ENCODE measurements around the gene GPC1.
"Not testable (repeated sequence)": the region's sequence is repeated elsewhere in the genome, so short reads cannot be mapped to it uniquely, and the experiment has no call there.

Gene GPC1, protein sequence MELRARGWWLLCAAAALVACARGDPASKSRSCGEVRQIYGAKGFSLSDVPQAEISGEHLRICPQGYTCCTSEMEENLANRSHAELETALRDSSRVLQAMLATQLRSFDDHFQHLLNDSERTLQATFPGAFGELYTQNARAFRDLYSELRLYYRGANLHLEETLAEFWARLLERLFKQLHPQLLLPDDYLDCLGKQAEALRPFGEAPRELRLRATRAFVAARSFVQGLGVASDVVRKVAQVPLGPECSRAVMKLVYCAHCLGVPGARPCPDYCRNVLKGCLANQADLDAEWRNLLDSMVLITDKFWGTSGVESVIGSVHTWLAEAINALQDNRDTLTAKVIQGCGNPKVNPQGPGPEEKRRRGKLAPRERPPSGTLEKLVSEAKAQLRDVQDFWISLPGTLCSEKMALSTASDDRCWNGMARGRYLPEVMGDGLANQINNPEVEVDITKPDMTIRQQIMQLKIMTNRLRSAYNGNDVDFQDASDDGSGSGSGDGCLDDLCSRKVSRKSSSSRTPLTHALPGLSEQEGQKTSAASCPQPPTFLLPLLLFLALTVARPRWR

DNA sequence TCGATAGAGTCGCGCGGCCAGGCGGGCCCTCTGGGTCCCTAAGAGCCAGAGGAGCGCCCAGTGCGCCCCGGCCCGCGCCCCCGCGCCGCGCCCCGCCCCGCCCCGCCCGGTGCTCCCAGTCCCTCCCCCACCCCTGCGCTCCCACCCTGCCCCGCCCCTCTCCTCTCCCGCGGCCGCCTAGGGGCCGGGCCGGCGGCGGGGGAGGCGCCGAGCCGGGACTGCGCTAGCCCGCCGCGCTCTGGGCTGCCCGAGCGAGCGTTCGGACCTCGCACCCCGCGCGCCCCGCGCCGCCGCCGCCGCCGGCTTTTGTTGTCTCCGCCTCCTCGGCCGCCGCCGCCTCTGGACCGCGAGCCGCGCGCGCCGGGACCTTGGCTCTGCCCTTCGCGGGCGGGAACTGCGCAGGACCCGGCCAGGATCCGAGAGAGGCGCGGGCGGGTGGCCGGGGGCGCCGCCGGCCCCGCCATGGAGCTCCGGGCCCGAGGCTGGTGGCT is at the start of gene GPC1:
Gene GPC1, plus strand, starts transcription at position 207 of the 491 bp plus-strand sequence. Its CDS starts 256 bp downstream, at position 463.
- DNase-seq: peak in 1 of 2 experiments; percentile 34

DNA sequence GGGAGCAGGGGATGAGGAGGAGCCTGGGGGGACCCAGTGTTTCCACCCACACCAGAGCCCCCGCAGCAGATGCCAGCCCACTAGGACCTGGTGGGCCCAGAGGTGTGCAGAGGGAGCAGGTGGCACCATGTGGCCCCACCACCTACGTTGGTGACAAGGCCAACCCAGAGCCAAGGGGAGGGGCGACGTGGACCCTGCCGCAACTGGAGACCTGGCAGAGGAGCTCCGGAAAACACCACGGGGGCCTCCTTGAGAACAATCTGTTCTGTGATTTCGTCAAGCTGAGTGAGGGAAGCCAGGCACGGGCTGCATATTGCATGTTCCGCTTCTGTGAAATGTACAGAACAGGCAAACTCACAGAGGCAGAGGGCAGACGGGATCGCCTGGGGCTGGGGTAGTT is 49.1 kb upstream of the GPC1 start:
- DNase-seq: no peak

DNA sequence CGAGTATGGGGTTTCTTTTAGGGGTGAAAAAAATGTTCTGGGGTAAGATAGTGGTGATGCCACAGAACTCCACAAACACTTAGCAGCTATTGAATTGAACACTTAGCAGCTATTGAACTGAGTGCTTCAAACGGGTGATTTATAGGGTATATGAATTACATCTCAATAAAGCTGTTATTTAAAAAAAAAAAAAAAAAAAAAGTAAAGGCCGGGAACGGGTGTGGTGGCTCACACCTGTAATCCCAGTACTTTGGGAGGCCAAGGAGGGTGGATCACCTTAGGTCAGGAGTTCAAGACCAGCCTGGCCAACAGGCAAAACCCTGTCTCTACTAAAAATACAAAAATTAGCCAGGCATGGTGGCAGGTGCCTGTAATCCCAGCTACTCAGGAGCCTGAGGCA is 48.7 kb upstream of the GPC1 start:
- DNase-seq: not testable (repeated sequence)

DNA sequence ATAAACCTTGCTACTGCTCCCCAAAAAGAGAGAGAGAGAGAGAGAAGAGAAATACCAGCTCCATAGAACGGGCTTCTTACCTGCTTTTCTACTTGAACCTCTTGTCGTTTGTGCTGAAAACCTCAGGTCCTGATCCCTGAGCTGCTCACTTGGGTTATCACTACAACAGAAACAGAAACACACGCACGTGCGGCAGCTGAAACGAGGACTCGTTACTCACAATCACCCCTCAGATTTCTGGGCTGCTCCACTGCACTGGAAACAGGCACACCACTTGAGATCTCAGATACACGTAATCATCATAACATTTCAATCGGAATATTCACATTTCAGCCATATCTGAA is 48.2 kb upstream of the GPC1 start:
- no peak for DNase-seq

DNA sequence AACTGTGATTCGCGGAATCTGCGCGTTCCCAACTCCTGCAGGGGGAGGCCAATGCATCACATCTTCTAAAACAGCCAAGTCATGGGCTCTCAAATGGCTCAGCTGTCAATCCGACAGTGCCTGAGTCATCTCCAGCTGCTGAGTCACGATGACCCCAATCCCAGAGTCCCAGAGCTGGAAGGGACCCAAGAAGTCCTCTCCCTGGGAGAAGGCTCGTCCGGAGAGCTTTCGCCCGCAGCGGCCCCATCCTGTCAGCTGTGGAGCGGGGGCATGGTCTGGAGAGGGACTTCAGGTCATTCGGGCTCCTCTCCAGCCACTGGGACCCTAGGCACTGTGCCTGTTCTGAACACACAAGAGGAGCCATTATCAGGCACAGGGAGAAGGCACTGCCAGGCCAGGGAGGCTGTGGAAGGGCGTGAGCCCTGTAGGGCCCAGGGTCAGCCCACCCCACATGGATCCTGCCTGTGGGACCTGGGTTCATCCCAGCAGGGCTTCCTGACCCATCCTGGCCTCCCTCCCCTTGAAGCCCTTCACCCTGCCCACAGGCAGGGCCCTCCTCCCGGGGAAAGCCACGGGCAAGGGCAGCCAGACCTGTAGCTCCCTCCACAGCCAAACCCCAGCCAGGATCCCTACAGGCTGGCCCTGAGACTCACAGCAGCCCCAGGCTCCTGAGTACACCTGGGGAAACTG is 47.6 kb upstream of the GPC1 start:
- no peak for DNase-seq

DNA sequence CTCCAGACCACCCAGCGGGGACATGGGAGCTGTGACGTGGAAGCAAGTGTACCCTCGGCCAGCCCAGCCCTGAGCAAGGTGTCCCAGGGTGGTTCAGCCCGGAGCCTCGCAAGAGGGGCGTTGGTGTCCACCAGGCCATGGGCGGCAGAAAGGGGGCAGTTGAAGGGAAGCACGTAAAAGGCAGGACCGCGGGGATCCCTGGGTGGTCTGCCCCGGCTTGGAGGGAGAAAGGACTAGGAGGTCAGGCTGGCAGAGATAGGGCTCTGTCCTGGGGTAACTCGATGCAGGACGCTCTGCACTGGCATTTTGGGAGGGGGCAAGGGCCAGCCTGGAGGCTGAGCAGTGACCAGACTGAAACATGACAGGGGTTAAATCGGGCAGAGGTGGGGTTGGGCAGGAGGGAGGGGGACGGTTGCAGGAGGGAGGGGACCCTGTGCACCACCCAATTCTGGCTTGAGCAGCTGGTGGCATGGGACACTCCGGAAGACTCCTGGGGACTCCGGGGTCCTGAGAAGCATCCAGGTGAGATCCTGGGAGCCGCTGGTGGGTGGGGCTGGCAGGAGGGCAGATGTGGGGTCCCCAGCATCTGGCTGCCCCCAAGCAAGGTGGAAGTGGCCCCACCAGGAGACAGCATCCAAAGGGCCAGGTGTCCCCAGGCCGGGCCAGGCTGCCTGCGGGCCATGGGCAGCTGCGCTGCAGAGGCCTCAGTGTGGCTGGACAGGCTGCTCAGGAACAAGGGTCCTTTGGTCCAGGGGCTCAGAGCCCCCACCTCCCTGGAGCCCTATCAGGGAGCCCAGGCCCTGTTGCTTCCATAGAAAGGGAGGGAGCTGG is 46.8 kb upstream of the GPC1 start:
- DNase-seq: no peak

DNA sequence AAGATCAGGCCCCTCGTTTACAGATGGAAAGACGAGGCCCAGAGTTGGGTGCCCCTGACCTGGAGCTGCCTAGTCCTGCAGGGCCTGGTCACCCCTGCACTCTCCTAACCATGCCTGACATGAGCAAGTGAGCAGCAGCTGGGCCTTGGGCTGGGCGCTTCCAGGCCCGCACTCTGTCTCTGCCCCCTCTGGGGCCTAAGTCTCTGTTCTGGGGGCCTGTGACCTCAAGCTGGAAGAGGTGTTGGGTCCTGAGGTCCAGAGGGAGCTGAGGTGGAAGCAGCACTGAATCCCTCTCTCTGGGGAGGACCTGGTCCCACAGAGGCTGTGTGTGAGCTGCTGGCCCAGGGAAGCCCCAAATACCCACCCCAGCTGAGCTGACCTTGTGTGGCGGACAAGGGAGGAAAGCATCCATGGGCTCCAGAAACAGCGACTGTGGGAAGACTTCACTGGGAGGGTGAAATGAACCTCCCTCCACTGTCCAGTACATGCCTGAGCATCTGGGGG is 46.1 kb upstream of the GPC1 start:
- DNase-seq: no peak

DNA sequence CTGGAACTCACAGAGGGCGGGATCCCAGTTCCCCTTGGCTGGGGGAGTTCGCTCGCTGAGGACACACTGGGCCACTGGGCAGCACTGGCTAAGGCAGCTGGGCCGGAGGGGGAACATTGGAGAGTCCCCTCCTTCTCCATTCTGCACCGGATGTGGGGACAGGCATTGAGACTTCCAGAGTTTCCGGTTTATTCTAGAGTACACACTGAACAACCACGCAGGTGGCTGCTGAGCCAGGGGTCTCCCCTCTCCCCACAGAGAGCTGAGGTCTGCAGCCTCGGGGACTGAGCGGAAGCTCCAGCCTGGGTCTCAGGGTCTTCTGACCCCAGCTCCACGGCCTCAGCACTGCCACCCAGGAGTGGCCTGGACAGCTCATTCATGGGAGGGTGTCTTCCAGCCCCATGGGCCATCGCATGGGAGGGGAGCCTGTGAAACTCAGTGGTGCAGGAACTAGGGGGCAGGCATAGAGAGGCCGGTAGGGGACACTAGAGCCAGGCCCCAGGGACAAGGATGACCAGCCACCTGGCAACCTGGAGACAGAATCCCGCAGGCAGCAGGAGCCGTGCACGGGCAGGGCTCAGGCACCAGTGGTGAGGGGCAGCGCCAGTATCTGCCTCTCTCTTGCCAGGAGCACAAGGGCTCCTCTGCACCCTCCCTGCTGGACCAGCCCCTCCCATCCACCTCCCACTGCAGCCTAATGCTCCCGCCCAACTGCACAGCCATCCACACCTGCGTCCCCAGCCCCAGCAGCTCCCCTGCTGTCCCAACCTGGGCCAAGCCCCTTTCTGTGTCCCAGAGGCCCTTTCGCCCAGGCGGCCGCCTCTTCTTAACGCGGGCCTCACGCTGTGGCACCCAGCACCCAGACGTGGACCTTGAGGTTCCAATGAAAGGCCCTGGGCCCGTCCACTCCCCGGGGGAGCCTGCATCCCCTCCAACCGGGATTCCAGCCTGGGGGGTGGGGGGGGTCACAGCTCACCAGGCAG is 45.1 kb upstream of the GPC1 start:
- DNase-seq: no peak

DNA sequence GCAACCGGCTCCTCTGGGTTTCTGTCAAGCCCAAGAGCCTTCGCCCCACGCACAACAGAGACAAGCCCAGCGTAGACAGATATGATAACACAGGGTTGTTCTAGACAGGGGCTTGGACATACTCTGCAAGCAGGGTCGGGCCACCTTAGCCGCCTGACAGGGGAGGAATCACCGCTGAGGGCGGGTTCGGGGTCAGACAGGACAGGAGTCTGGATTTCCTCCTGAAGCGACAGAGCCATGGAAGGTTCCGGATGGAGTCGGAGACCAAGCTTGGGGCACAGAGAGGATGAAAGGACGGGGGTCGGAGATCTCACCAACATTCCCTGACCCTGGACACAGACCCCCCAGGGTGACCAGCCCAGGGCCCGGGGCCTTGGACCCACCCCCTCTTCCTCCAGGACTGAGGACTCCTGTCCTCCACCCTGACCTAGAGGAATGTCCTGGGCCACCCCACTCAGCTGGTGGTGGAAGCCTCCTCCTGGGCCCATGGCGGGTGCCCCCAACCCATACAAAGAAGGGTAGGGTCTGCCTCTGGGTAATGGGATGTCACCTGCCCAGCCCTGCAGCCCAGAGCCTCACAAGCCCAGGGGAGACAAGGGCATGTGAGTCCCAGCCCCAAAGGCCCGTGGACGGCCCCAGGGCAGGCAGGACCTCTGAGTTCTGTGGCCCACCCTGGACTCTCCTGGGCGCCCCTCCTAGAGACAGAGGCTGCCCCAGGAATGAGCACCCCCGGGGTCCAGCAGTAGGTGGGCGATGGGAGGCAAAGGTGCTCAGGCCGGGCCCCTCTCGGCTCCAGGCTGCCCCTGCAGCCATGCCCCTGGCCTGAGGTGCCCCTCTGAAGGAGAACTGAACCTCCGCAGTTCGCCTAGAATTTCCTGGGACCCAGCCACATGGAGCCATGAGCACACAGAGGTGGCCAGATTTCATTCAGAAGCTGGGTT is 44.1 kb upstream of the GPC1 start:
- no peak for DNase-seq

DNA sequence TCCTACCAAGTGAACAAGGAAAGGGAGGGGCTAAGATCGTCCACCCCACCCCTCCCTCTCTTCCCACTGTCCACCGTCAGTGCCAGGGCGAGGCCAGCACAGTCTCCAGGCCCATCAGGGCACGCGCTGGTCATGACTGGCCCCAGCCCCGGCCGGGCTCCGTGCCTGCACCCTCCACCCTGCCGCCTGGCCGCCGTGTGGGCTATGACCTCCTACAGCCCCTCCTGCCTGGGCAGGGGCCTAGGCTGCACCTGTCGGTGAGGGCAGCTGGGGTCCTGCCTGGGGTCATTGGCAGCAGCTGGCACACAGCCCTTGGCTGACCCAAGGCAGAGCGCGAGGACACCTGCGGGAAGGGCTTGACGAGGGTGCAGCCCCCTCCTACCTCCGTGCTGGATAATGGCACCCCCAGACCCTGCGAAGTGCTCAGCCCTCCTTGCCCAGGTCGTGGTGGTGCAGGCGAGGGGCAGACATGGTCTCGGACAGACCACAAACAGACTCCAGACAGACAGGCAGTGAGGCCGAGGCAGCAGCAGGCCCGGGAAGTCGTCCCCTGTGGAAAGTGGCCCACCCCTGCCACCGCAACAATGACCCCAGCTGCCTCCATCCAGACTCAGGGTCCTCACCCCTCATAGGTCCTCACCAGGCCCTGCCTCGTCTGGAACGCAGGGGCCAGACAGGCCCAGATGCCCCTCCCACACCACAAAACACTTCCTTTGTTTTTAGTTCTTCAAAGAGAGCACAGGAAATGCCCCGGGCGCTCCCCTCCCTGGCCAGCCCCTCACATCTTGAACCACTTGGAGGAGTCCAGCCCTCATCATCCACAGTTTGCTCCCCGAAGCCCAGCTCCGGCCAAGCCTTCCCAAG is 43.1 kb upstream of the GPC1 start:
- no peak for DNase-seq

DNA sequence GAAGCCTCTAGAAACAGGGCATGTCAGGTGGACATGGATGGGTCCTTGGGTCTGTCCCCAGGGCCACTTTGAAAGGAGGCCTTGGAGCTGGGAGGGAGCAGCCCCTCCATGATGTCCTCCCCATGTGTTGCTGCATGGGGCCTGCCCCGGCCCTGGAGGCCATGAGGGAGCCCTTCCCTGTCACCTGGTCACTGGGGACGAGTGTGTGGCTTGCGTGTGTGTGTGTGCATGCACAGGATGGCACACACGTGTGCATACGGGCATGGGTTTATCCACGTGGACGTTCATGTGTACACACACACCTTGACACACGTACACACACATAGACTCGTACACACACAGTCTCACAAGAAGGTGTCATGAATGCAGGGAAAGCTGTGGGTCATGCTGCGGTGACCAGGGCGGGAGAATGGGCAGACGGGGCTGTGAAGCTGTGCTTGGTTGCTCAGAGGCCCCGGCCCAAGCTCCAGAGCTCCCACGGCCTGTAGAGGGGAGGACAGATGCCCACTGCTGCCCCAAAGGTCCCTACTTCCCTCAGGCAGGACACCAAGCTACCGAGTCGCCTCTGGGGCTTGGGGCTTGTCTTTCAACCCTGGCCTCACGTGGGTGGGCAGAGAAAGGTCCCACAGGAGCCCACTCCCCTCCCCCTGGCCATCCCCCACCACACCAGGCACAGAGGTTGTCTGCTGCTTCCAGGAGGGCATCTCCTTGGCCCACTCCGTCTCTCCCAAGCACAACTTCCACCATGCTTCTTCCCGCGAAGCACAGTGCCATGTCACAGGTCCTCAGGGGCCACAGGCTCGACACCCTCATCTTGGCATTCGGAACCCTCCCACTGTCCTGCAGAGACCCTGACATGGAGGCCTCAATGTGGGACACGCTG is 42.3 kb upstream of the GPC1 start:
- no peak for DNase-seq

DNA sequence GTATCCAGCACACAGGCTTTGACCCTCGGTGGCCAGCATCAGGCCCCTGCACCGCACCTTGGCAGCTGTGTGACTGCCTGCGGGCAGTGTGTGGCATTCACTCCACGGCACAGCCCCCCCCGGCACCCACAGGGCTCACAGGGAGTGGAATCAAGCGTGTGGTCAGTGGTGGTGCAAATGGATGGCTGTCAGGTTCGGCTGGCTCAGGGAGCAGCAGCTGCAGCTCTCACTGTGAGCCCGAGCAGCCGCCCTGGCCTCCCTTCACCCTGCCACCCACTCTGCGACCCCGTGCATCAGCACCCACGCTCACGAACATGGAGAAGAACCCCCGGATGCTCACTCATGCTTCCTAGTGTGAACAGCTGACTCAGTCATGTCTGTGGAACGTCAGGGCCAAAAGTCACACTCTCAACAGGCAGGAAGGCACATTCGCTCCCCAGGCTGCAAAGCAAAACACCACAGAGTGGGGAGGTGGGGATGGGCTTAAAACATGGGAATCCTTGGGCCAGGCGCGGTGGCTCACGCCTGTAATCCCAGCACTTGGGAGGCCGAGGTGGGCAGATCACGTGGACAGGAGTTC is 41.5 kb upstream of the GPC1 start:
- no peak for DNase-seq

DNA sequence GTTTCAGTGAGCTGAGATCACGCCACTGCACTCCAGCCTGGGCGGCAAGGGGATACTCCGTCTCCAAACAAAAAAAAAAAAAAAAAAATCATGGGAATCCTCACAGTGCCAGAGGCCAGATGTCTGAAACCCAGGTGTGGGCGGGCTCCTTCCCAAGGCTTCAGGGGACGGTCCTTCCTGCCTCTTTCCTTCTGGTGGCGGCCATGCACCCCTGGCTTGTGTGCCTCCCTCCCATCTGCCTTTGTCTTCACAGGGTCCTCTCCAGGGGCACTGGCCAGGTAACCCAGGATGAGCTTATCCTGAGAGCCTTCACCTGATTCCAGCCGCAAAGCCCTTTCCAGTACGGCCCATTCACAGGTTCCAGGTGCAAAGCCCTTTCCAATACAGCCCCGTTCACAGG is 40.9 kb upstream of the GPC1 start:
- no peak for DNase-seq

DNA sequence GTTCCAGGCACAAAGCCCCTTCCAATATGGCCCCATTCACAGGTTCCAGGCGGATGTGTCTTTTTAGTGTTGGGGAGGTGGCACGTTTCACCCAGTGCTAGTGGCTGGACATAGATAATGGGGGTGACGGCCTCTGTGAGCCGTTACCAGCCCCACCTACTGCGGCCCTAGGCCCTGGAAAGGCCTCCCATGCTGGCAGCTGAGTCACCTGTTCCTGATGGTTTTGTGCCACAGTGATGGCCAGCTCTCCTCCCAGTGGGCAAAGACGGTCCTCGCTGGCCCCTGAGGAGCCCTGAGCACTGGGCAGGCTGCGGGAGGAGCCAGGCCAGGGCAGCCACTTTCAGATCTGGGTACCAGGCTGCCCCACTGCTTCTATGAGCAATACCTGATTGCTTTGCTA is 40.0 kb upstream of the GPC1 start:
- DNase-seq: no peak

DNA sequence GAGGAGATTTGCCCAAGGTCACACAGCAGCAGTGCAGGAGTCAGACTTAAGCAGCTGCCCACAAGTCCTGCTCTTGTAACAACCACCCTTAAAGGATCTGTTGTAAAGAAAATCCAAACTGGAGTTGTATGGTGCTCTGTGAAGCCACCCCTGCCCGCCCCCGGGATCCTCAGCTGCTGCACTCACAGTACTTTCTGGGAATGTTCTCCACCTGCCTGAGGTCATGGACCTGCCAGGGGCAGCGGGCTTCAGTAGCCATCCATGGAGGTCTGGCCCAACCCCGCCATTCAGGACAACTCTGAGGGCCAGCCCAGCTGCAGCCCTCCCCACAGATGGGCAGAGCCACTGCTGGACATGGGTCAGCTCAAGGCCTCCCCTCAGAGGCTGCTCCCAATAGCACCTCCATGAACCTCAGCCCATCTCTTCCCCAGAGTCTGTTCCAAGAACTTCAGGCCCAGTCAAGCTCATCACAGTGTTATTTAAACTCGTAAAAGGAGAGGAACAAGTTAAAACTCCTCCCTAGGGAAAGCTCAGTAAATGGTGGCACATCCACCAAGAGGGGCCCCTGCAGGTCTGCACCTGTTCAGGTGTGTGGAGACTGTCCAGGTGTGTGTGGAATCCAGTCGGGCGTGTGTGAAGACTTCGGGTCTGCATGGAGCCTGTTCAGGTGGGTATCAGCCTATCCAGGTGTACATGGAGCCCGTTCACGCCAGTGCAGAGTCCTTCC is 39.4 kb upstream of the GPC1 start:
- no peak for DNase-seq

DNA sequence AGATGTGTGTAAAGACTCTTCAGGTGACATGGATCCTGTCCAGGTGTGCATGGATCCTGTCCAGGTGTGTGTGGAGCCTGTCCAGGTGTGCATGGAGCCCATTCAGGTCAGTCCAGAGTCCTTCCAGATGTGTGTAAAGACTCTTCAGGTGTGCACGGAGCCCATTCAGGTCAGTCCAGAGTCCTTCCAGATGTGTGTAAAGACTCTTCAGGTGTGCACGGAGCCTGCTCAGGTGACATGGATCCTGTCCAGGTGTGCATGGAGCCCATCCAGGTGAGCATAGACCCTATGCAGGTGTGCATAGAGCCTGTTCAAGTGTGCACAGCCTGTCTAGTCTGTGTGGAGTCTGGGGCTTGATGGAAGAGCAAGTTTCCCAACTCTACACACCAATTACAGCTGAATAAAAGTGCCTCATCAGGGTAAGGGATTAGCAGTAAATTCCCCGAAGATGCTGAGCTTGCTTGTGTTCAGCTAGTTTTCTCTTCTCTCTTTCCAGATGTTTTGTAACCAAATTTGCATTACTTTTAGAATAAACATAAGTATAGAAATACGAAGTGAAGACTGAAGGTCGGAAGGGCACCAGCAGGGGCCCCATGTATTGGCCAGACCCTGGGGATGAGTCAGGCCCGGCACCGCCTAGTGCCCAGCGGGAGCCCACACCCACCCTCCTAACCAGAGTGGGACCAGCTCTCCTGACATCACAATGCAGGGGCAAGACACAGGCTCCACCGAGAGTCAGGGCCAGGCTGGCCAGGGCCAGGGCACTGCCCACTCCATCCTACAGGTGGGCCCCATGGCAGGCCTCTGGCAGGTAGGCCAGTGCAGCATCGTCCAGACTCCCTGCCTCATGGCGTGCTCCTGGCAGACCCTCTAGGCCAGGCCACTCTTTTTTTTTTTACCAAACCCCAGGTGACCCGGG is 38.6 kb upstream of the GPC1 start:
- no peak for DNase-seq
